ENCODE results near the gene NR5A2.

GRCh38 chr1:200035956-200036618, 8.6 kb downstream of the NR5A2 start:
- TF ChIP-seq CTCF (IDR thresholded peaks at IDR 0.05) (no peak), POLR2A (IDR thresholded peaks at IDR 0.05) (no peak), POLR2AphosphoS5 (IDR thresholded peaks at IDR 0.05) (no peak)
